Measurements from ENCODE around the gene UBE2O. TPM values are rescaled to one million over a fixed set of nuclear protein-coding genes. Genes with fewer than 3 reads are reported as not detected.

Gene UBE2O
- total and polyA plus RNA-seq, 2 experiments from 2014 or later = 7.1 to 17.2 TPM

DNA sequence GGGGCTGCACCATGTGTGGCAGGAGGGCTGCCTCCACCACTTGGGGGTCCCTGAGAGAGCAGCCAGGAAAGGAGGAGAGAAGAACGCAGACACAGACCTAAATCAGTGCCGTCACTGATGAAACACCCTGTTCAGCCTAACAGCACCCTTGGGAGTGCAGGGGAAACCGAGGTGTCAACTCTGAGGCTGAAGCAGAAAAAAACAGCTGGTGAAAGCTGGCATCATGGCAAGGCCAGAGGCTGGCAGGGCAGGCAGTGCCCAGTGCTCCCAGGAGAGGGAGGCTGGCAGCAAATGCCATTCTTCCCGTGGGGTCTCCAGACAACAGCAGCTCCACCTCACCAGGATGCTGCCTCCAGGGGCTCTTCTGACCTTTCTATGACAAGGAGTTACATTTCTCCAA lies 45.4 kb downstream of the UBE2O start:
- H3K4me2 ChIP-seq (ENCODE audit: unreplicated experiment) = no peak overlapping the region
- H3K79me2 ChIP-seq (ENCODE audit: insufficient read depth) = peaks cover 55% of the 10 kb centered on the region
- no peaks in the 10 kb centered on the region for H4K20me1 ChIP-seq (ENCODE audit: insufficient read depth)
- H3K9me3 ChIP-seq (ENCODE audit: low read depth) = no peaks in the 10 kb centered on the region
- no peak overlapping the region for H2AFZ ChIP-seq
- no peaks in the 10 kb centered on the region for H3K9me2 ChIP-seq (ENCODE audit: insufficient read depth)
- peaks cover 8% of the 10 kb centered on the region; the same call in 1 of the 2 replicates for H3K36me3 ChIP-seq (ENCODE audit: low read depth)
- 75% methylated on average over 4 of the region's 4 CpGs for WGBS, 2 experiments (ENCODE audit: low coverage in 1 of 2, low lambda C conversion rate in 2 of 2, missing lambda C conversion rate in 2 of 2)
- H3F3A ChIP-seq (ENCODE audit: insufficient read depth) = no peaks in the 10 kb centered on the region
- H3K27ac ChIP-seq = no peak overlapping the region
- H3K4me1 ChIP-seq (ENCODE audit: insufficient read depth) = no peaks in the 10 kb centered on the region
- no peaks in the 10 kb centered on the region for H3K27me3 ChIP-seq (replicated peaks; ENCODE audit: insufficient read depth)
- H3K4me3 ChIP-seq = no peak overlapping the region
- no peak for DNase-seq
- H3K9ac ChIP-seq = no peak overlapping the region
- in situ Hi-C loops (cut with MboI) = no loop called here
- TF ChIP-seq EZH2 (IDR thresholded peaks at IDR 0.05; ENCODE audit: insufficient read depth, poor library complexity, severe bottlenecking) = no peak
- TF ChIP-seq EZH2phosphoT487 (IDR thresholded peaks at IDR 0.05; ENCODE audit: insufficient read depth, low read depth) = no peak

DNA sequence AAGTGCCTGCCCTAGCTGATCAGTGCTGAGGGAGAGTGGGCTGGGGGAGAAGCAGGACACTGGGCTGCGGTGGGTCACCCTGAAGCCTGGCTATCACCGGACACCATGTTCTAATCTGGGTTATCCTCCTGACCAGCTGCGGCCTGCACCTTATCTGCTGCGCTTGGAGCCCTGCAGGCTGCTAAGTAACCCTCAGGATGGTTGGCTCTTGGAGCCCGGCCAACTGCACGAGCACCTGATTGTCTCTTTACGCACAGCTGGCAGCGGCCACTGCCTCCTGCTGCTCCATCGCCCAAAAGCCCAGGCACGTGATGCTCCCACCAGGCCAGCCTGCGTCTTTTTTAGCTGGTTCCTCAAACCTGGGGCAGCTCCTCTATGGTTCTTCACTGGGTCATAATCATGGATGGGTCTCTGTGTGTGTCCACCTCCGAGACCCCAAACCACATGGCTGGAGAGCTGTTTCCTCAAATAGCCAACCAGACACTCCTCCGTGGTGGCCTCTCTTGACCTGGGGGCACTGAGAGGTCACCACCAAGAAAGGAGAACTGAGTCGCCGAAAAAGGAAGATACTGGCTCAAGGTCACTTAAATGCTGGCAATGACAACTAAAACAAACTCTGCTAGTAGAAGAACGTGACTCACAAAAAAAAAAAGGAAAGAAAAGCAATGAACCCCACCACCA lies 46.8 kb downstream of the UBE2O start:
- in situ Hi-C loops (cut with MboI) = no loop called here
- Histone ChIP-seq H3K9ac (no peak overlapping the region), H3K4me2 (ENCODE audit: unreplicated experiment) (no peak overlapping the region), H2AFZ (no peak overlapping the region), H3K9me3 (ENCODE audit: low read depth) (no peaks in the 10 kb centered on the region), H3K79me2 (ENCODE audit: insufficient read depth) (peaks cover 42% of the 10 kb centered on the region), H3K4me1 (ENCODE audit: insufficient read depth) (no peaks in the 10 kb centered on the region), H3K9me2 (ENCODE audit: insufficient read depth) (no peaks in the 10 kb centered on the region), H3K27ac (no peak overlapping the region), H4K20me1 (ENCODE audit: insufficient read depth) (no peaks in the 10 kb centered on the region), H3F3A (ENCODE audit: insufficient read depth) (no peaks in the 10 kb centered on the region), H3K27me3 (replicated peaks; ENCODE audit: insufficient read depth) (no peaks in the 10 kb centered on the region), H3K36me3 (ENCODE audit: low read depth) (peaks cover 8% of the 10 kb centered on the region; the same call in 1 of the 2 replicates), H3K4me3 (no peak overlapping the region)
- 79 to 83% methylated on average over 16 of the region's 16 CpGs for WGBS, 2 experiments (ENCODE audit: low coverage in 1 of 2, low lambda C conversion rate in 2 of 2, missing lambda C conversion rate in 2 of 2)
- DNase-seq = peak; percentile 16
- TF ChIP-seq EZH2 (IDR thresholded peaks at IDR 0.05; ENCODE audit: insufficient read depth, poor library complexity, severe bottlenecking) (no peak), EZH2phosphoT487 (IDR thresholded peaks at IDR 0.05; ENCODE audit: insufficient read depth, low read depth) (no peak)

DNA sequence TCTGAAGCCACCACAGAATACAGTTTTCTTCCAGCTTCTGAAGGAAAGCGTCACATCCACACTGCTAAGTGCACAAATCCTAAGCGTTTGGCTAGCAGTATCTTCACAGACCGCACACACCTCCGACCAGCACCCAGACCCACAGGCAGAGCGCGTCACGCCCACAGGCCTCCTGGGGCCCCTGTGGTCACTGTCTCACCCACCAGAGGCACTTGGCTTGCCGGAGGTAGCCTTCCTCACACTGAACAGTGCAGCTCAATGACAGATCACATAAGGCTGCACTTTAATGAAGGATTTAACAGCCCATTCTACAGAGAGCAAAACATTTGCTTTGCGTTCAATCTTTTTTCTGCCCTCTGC lies 47.4 kb downstream of the UBE2O start:
- 97 to 99% methylated on average over 9 of the region's 9 CpGs for WGBS, 2 experiments (ENCODE audit: low coverage in 1 of 2, low lambda C conversion rate in 2 of 2, missing lambda C conversion rate in 2 of 2)
- H3K36me3 ChIP-seq (ENCODE audit: low read depth) = peaks cover 8% of the 10 kb centered on the region; the same call in 1 of the 2 replicates
- H3K9me2 ChIP-seq (ENCODE audit: insufficient read depth) = no peaks in the 10 kb centered on the region
- no peaks in the 10 kb centered on the region for H3F3A ChIP-seq (ENCODE audit: insufficient read depth)
- in situ Hi-C loops (cut with MboI) = no loop called here
- no peak overlapping the region for H3K4me3 ChIP-seq
- H3K79me2 ChIP-seq (ENCODE audit: insufficient read depth) = peaks cover 40% of the 10 kb centered on the region
- DNase-seq = no peak
- no peaks in the 10 kb centered on the region for H4K20me1 ChIP-seq (ENCODE audit: insufficient read depth)
- H3K4me1 ChIP-seq (ENCODE audit: insufficient read depth) = no peaks in the 10 kb centered on the region
- no peaks in the 10 kb centered on the region for H3K27me3 ChIP-seq (replicated peaks; ENCODE audit: insufficient read depth)
- TF ChIP-seq EZH2 (IDR thresholded peaks at IDR 0.05; ENCODE audit: insufficient read depth, poor library complexity, severe bottlenecking) (no peak), EZH2phosphoT487 (IDR thresholded peaks at IDR 0.05; ENCODE audit: insufficient read depth, low read depth) (no peak)
- no peaks in the 10 kb centered on the region for H3K9me3 ChIP-seq (ENCODE audit: low read depth)
- H3K27ac ChIP-seq = no peak overlapping the region
- H3K9ac ChIP-seq = no peak overlapping the region
- no peak overlapping the region for H2AFZ ChIP-seq
- no peak overlapping the region for H3K4me2 ChIP-seq (ENCODE audit: unreplicated experiment)

DNA sequence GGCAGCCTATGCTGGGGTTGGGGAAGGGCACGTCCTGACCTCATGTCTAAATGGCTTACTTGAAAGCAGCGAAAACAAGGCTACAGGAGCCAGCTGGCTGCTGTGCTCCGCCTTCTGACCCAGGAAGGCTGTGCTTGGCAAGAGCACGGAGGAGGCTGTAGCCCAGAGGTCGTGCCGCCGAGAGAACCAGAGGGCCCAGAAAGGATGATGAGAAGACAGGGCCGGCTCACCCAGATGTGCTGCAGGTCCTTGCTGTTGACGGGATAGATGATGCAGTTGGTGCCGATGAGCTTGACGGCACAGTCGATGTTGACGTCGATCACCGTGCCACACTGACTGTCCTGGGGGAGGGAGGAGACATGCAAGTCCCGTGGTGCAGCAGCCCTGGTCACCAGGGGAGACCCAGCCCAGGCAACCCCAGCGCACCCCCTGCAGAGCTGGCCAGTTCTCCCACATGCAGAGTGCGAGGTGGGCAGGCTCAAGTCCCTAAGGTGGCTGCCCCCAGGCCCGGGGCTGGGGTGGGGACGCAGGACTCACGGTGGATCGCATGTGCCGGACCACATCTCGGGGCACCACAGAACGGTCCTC lies 47.9 kb downstream of the UBE2O start:
- no peak overlapping the region for H3K27ac ChIP-seq
- peaks cover 35% of the 10 kb centered on the region for H3K79me2 ChIP-seq (ENCODE audit: insufficient read depth)
- in situ Hi-C loops (cut with MboI) = no loop called here
- H3K27me3 ChIP-seq (replicated peaks; ENCODE audit: insufficient read depth) = no peaks in the 10 kb centered on the region
- 87 to 91% methylated on average over 23 to 24 of the region's 25 CpGs for WGBS, 2 experiments (ENCODE audit: low coverage in 1 of 2, low lambda C conversion rate in 2 of 2, missing lambda C conversion rate in 2 of 2)
- no peak overlapping the region for H3K4me2 ChIP-seq (ENCODE audit: unreplicated experiment)
- H3F3A ChIP-seq (ENCODE audit: insufficient read depth) = no peaks in the 10 kb centered on the region
- H3K9me2 ChIP-seq (ENCODE audit: insufficient read depth) = no peaks in the 10 kb centered on the region
- H3K4me3 ChIP-seq = no peak overlapping the region
- TF ChIP-seq EZH2 (IDR thresholded peaks at IDR 0.05; ENCODE audit: insufficient read depth, poor library complexity, severe bottlenecking) (no peak), EZH2phosphoT487 (IDR thresholded peaks at IDR 0.05; ENCODE audit: insufficient read depth, low read depth) (no peak)
- no peak overlapping the region for H2AFZ ChIP-seq
- no peak overlapping the region for H3K9ac ChIP-seq
- DNase-seq = no peak
- H3K9me3 ChIP-seq (ENCODE audit: low read depth) = no peaks in the 10 kb centered on the region
- H3K4me1 ChIP-seq (ENCODE audit: insufficient read depth) = no peaks in the 10 kb centered on the region
- peaks cover 8% of the 10 kb centered on the region; the same call in 1 of the 2 replicates for H3K36me3 ChIP-seq (ENCODE audit: low read depth)
- H4K20me1 ChIP-seq (ENCODE audit: insufficient read depth) = no peaks in the 10 kb centered on the region
